HG03439 (cell line): ENCODE results near the gene NRCAM.

ENCODE experiments used
- ATAC-seq: cut with Tn5 transposase; IDR thresholded peaks from one replicate; pipeline ENCODE4 v1.9.1; 2021; ENCODE audit warnings: mild to moderate bottlenecking, moderate library complexity; ENCODE audit not compliant: unreplicated experiment

NRCAM gene

DNA sequence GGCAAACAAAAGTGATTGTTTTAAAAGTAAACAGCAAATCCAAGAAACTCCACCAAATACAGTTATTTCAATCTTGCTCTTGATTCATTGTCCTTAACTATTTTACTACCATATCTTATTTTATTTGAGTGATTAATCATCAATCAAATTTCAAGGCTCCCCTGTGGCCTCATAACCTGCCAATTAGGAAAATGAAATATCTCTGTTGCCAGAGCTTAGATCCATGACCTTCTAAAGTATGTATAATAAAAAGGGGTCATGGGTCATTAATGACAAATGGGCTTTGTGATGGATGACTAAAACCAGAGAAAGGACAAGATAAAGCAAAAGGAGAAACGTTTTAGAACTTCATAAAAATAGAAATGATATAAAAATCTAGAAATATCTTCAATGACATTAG lies 28.5 kb downstream of the NRCAM start:
- no peak for ATAC-seq

DNA sequence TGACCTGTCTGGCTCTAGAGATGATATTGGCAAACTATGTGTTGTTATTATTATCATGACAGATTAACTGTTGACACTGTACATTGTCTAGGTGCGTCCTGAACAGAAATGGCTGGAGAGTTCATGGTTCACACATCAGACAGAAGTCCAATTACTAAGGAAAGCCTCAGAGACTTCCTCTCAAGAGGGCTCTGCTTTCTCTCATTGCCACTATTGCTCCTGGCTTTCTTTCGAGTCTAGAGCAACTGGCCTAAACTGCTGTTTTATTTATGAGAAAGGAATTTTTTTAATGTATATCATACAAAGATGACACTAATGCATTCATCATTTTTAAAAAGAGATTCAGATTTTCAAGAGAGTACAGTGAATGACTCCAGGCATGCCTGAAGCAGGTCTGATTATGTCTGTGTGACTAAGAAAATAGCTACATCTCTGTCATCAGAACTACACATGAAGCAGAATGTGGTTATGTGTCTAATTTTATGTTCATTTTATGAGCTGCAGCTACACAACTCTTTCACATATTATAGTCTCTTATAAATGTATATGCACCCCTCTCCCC lies 30.4 kb downstream of the NRCAM start:
- no peak for ATAC-seq

GRCh38 chr7:108424013-108424412 lies 32.2 kb downstream of the NRCAM start:
- no peak for ATAC-seq

DNA sequence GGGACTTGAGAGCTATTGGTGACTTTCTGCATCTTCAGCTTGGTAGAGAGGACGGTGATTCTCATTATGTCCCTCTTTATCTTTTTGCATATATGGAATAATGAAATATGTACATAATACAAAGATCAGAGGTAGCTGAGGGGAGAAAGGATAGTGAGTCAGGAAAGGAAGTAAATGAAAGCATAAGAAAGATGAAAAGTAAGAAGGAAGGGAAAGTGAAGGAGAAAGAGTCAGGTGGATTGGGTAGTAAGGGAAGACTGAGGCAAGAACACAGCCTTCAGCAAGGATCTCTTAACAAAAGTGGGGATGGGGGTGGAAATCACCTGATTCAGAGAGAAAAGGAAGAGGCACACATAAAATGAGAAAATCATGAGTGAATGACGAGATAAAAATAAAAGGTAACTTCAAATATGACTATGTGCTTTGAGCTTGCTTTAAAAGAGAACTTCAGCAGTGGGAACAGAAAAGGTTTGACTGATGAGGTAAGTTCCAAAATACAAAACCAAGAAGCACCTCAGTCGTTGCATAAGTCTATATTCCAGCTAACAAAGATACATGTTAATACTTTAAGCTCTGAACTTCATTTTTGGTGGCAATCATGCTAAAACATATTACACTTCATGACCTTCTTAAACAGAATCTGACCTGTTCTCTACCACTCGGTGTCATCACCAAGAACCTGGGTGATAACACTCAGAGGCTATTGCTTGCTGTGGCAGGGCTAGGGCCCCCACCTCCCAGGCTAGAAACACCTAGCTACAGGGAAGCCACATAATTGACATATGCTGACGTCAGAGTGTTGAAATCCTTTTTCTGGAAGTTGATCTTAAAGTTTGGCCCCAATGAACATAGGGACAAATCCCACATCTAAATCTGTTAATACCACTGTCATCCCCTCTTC lies 32.9 kb downstream of the NRCAM start:
- ATAC-seq: no peak

DNA sequence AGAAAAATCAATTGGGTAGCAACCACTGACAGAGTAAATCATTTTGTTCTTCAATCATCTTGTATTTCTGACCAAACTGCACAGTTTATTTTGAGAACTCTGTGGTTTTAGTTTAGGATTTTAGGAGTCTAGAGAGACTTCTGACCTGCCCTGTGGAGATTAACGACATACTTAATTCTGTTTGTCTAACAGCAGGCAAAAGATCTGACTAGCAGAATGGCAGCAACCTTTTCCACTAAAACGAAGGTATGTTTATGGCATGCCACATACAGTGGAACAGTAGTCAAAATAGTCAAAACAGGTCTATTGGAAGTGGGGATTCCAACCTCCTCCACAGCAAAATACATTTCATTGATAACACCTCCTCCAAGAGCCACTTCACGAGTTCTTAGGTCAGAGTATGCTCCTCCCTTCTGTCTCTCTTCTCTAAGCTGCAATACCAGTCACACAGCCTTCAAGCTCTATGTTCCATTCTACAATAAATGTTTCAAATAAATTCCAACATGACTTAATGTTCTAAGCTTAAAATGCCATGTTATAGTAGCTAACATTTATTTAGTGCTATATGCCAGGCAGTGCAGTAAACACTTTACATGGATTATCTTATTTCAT lies 34.4 kb downstream of the NRCAM start:
- ATAC-seq: no peak

- no peak for ATAC-seq
Observed at GRCh38 chr7:108419961-108420908, 36.0 kb downstream of the NRCAM start.

DNA sequence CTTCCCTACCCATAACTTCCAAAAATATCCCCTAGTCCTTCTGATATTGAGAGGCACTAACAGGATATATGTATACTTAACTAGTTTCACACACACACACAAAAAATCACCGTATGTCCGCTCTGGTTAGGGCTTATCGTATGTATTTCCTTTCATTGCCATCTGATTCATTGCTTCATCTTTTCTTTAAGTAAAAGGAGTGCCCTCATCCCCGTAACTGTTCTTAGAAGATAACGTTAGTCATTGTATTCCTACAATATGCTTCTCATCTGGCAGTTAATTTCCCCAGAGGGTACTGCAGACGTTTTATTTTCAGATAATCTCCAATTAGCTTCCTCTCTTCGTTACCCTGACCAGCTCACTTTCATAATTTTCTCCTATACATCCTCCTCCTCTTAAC lies 37.3 kb downstream of the NRCAM start:
- ATAC-seq: no peak

- no peak for ATAC-seq
Observed at GRCh38 chr7:108417926-108418325, 38.3 kb downstream of the NRCAM start.

- no peak for ATAC-seq
Observed at GRCh38 chr7:108417144-108417543, 39.1 kb downstream of the NRCAM start.

DNA sequence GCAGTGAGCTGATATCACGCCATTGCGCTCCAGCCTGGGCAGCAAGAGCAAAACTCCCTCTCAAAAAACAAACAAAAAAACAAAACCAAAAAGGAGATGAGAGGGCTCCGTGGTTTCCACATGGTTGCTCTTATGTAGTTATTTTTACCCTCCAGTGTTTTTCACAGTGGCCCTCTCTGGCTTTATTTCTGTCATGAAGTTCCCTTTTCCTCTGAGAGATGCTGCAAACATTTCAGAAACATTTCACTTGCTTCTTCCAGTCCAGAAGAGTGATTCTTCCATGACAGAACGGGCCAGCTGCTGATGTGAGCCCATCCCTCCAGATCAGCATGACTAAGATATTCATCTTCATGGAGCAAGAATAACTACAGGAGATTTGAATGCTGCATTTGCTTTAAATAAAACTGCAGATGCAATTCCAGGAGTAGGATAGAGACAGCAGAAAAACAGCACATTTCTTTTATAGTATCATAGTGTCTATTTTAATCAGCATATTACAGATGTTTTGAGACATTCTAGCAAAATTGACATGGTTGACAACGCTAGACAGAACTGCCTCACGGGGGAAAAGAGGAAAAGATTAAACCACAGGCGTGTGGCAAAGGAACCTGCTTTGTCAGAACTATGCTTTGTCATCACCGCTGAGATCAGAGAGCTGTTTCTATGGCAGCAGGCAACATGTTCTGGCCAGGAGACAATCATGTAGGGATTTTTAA lies 40.3 kb downstream of the NRCAM start:
- peak; percentile 82 for ATAC-seq

- ATAC-seq: no peak
Observed at GRCh38 chr7:108415084-108415483, 41.2 kb downstream of the NRCAM start.

DNA sequence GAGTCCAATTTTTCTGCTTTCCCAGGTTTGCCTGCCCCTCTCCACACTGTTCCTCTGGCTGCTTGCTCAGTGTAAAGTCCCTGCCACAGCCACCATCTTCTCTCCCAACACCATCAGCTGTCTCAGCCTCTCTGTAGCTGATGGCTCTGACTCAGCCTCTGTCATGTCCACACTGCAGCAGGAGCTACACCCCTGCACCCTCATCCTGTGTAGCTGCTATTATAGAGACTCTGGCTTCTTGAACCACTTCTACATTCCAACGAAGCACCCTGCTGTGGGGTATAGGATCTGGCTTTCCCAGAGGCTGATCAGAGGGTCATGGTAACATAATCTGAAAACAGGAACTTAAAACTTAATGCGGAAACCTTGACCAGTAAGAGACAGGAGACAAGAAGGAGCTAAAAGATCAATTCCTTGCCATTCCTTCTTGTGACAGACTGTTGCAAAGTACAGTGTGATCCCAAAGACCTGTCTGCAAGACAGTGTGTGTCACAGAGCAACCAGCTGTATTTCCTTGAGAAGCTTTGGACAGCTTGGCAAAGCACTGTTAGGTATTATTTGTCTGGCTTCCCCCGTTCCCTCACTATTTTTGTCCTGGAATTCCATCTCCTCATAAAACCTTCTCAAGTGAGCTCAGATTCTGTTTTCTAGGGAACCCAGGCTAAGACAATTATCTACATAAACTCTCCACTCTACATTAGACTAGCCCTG lies 42.3 kb downstream of the NRCAM start:
- no peak for ATAC-seq

DNA sequence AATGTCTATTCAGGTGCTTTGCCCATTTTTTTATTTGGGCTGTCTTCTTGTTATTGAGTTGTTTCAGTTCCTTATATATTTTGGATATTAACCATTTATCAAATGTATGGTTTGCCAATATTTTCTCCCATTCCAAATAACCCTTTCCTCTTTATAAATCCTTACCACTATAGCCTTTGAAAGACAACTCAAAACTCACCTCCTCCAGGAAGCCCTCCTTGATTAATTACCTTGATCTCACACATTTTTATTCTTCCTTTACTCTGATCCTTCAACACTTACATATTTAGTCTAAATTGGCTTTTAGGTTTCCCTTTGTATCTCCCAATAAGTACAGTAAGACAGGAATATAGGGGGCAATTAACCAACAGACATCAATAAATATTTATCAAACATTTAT lies 42.9 kb downstream of the NRCAM start:
- no peak for ATAC-seq

- no peak for ATAC-seq
Observed at GRCh38 chr7:108409146-108409545, 47.1 kb downstream of the NRCAM start.

DNA sequence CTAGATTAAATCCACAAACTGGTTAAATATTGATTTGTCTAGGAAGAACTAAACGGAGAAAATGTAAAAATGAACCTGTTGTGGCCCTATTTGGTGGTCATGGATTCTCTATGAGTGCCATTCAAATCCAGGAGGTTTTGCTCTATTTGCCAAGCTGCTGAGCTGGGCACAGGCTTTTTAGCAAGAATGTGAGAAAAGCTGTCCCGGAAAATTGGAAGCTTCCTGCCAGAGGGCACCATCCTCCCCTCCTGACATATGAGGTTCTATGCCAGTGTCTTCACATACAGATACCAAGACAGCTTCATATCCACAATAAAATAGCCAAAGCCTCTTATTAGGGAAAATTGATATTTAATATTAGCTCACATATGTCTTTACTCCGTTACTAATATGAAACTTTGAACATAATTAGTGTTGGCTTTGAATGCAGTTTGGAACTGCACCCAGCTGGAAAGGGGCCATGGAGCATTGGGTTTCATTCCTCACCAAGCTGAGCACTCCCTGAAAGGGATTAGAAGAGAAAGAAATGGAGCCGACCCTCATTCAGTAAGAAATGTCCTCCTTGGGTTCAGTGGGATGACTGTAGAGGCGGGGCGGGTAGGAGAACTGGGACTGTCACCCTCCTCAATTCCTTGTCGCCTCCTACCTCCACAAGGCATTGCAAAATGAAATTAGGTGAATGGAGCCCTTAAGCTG lies 47.8 kb downstream of the NRCAM start:
- ATAC-seq: no peak

GRCh38 chr7:108407676-108408075 lies 48.6 kb downstream of the NRCAM start:
- no peak for ATAC-seq

- no peak for ATAC-seq
Observed at GRCh38 chr7:108406222-108406890, 49.9 kb downstream of the NRCAM start.
